ENCODE results near the gene DRAM1.
"Not testable (repeated sequence)": the region's sequence is repeated elsewhere in the genome, so short reads cannot be mapped to it uniquely, and the experiment has no call there.

The DRAM1 gene

GRCh38 chr12:101908395-101908794 is 31.0 kb downstream of the DRAM1 start:
- DNase-seq = no peak

GRCh38 chr12:101909646-101910045 is 32.3 kb downstream of the DRAM1 start:
- no peak for DNase-seq

- DNase-seq = no peak
Observed at GRCh38 chr12:101915841-101916240, 38.5 kb downstream of the DRAM1 start.

GRCh38 chr12:101918805-101919204 is 41.4 kb downstream of the DRAM1 start:
- not testable (repeated sequence) for DNase-seq

- no peak for DNase-seq
Observed at GRCh38 chr12:101919447-101919846, 42.1 kb downstream of the DRAM1 start.

GRCh38 chr12:101920906-101921305 is 43.5 kb downstream of the DRAM1 start:
- DNase-seq = no peak

GRCh38 chr12:101923045-101923718 is 45.8 kb downstream of the DRAM1 start:
- no peak for DNase-seq

- no peak for DNase-seq
Observed at GRCh38 chr12:101924618-101925017, 47.2 kb downstream of the DRAM1 start.

GRCh38 chr12:101925361-101925760 is 48.0 kb downstream of the DRAM1 start:
- no peak for DNase-seq

GRCh38 chr12:101925935-101926334 is 48.6 kb downstream of the DRAM1 start:
- no peak for DNase-seq

GRCh38 chr12:101927036-101927435 is 49.7 kb downstream of the DRAM1 start:
- no peak for DNase-seq

GRCh38 chr12:101927999-101928398 is 50.6 kb downstream of the DRAM1 start:
- DNase-seq = no peak

- DNase-seq = no peak
Observed at GRCh38 chr12:101928556-101928955, 51.2 kb downstream of the DRAM1 start.

- DNase-seq = no peak
Observed at GRCh38 chr12:101929365-101930041, 52.1 kb downstream of the DRAM1 start.

- DNase-seq = no peak
Observed at GRCh38 chr12:101931498-101932326, 54.3 kb downstream of the DRAM1 start.

- no peak for DNase-seq
Observed at GRCh38 chr12:101933866-101934514, 56.6 kb downstream of the DRAM1 start.

- DNase-seq = peak; percentile 63
Observed at GRCh38 chr12:101935890-101936746, 58.7 kb downstream of the DRAM1 start.

- DNase-seq = no peak
Observed at GRCh38 chr12:101939306-101939705, 61.9 kb downstream of the DRAM1 start.

- DNase-seq = peak; percentile 90
Observed at GRCh38 chr12:101939856-101940265, 62.5 kb downstream of the DRAM1 start.

GRCh38 chr12:101940400-101940950 is 63.1 kb downstream of the DRAM1 start:
- peak; percentile 12 for DNase-seq

GRCh38 chr12:101941306-101942249 is 64.2 kb downstream of the DRAM1 start:
- no peak for DNase-seq
